GM04503 (cell line): ENCODE data around the gene PNPLA7.
"Not testable (repeated sequence)": the region's sequence is repeated elsewhere in the genome, so short reads cannot be mapped to it uniquely, and the experiment has no call there.

Source experiments
- DNase-seq: peaks from one replicate; pipeline ENCODE4 v3.0.0-alpha.2; 2012; ENCODE audit warnings: low read depth

PNPLA7 gene

DNA sequence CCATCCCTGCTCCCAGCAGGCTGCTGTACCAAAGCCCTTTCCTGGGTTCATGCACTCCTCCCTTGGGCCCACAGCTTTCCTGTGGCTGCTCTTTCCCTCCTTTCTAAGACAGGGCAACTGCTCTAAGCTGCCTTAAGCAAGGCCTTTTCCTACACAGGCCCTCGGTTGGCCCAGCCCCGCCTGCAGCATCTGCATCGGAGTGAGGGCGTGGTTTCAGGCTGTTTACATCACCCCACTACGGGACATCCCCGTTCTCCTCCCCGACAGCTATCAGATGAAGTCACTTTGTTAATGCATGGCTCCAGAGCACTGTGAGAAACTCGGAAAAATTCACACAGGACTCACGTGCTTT lies 25.1 kb upstream of the PNPLA7 start:
- DNase-seq: no peak

GRCh38 chr9:137574192-137574591 lies 24.0 kb upstream of the PNPLA7 start:
- no peak for DNase-seq

- DNase-seq: no peak
These were observed 20.4 kb upstream of the PNPLA7 start for GRCh38 chr9:137570566-137570965.

DNA sequence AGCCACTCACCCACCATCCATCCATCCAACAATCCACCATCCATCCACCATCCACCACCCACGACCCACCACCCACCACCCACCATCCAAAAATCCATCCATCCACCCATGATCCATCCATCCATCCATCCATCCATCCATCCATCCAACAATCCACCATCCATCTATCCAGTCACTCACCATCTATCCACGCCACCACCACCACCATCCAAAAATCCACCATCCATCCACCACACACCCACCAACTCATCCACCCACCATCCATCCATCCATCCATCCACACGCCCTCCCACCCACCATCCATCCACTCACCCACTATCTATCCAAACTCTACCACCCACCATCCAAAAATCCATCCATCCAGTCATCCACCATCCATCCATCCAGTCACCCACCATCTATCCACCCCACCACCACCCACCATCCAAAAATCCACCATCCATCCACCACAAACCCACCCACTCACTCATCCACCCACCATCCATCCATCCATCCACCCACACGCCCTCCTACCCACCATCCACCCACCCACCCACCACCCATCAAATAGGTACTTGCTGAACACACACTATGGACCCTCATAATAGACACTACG lies 19.5 kb upstream of the PNPLA7 start:
- no peak for DNase-seq

DNA sequence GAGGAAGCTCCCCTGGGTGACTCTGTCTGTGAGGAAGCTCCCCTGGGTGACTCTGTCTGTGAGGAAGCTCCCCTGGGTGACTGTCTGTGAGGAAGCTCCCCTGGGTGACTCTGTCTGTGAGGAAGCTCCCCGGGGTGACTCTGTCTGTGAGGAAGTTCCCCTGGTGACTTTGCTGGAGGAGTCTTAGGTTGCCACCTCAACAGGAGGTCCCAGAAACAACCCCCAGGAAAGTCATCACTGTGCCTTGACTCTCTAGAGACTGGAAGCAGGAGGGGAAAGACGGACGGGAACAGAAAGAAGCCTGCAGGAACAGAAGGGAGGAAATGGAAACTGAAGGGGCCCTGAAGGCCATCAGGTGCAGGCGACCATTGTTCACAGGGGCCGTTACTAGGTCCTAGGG lies 18.2 kb upstream of the PNPLA7 start:
- DNase-seq: not testable (repeated sequence)

DNA sequence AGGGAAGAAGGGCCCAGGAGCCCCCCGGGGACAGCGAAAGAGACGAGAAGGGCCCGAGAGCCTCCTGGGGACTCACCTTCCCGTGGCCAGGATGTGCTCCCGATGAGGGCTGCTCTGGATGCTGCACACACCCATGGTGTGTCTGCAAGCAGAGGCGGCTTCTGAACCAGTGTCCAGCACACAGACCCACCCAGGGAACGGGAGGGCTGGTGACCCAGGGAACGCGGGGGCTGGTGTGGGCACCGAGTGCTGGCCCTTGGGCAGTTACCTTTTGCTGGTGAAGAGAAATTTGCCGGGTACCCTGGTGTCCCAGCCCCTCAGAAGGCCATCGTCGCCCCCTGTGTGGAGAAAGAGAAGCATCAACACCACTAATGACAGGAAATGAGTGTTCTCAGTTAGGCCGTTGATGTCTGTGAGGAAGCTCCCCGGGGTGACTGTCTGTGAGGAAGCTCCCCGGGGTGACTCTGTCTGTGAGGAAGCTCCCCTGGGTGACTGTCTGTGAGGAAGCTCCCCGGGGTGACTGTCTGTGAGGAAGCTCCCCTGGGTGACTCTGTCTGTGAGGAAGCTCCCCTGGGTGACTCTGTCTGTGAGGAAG lies 14.7 kb upstream of the PNPLA7 start:
- no peak for DNase-seq

- no peak for DNase-seq
These were observed 13.9 kb upstream of the PNPLA7 start for GRCh38 chr9:137564134-137564533.

DNA sequence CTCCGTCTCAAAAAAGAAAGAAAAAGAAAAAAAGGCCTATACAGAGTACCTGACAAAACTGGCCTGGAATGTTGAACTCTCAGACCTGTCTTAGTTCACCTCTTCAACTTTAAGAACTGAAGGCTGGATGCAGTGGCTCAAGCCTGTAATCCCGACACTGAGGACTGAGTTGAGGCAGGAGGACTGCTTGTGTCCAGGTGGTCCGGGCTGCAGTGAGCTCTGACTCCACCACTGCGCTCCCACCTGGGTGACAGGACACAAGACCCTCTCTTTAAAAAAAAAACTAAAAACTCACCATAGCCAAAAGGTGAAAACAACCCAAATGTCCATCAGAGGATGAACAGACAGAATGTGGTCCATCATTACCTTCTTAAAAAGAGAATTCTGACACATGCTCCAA lies 7.9 kb upstream of the PNPLA7 start:
- DNase-seq: no peak

GRCh38 chr9:137556069-137556838 lies 6.1 kb upstream of the PNPLA7 start:
- DNase-seq: no peak

GRCh38 chr9:137555179-137555578 lies 5.0 kb upstream of the PNPLA7 start:
- no peak for DNase-seq

GRCh38 chr9:137554349-137554748 lies 4.1 kb upstream of the PNPLA7 start:
- no peak for DNase-seq

- not testable (repeated sequence) for DNase-seq
These were observed 3.5 kb upstream of the PNPLA7 start for GRCh38 chr9:137553654-137554053.

DNA sequence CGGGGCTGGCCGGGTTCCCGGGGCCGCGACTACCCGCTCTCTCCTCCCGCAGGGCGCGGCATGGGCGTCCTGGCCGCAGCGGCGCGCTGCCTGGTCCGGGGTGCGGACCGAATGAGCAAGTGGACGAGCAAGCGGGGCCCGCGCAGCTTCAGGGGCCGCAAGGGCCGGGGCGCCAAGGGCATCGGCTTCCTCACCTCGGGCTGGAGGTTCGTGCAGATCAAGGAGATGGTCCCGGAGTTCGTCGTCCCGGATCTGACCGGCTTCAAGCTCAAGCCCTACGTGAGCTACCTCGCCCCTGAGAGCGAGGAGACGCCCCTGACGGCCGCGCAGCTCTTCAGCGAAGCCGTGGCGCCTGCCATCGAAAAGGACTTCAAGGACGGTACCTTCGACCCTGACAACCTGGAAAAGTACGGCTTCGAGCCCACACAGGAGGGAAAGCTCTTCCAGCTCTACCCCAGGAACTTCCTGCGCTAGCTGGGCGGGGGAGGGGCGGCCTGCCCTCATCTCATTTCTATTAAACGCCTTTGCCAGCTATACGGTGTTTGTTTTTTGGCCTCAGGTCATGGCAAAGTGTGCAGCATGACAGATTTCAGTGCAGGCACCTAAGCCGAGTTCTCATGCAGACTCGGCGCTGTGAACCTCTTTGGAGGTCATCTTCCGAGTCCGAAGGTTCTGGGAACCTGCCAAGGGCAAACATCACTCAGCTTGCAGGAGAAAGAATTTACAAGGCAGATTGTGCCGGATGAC lies 2.0 kb upstream of the PNPLA7 start:
- DNase-seq: no peak

GRCh38 chr9:137551264-137552021 lies 1.2 kb upstream of the PNPLA7 start, which contains the start of gene MRPL41:
Gene MRPL41 (plus strand): TSS chr9:137551879. CDS start chr9:137552082, 203 bp downstream.
- DNase-seq: peak; percentile 31

GRCh38 chr9:137550958-137551263 lies 709 bp upstream of the PNPLA7 start:
- DNase-seq: not testable (repeated sequence)

DNA sequence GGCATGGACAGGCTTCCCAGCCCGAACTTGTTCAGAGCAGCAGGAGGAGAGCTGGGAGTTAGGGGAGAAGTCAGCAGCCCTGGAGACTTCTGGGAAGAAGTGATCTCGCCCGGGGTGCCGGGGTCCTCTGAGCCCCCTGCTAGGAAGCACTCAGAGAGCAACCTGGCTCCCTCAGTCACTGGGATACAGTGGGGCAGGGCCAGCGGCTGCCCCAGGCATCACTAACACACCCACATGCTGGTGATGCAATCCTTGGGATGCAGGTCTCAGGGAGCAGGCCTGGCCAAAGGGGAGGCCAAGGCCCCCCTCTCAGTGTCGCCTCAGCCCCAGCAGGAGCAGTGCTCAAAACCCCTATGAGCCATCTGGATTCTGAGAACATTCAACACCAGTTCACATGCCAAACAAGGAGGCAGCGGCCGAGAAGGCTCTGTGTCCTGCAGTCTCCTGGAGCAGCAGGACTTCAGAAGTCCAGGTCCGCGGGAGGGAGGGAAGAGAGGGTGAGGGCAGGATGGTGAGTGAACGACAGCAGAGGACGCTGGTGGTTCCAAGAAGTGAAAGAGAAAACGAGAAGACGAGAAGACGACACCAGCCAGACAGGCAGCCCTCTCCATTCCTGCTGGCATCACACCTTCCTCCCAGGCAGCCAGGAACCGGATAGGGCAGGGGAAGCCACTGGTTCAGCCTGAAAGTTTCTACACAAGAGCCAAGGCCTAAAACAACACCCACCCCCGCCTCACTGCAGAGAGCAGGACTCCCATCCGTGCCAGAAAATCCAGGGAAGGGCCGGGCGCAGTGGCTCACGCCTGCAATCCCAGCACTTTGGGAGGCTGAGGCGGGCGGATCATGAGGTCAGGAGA lies 2.3 kb downstream of the PNPLA7 start:
- no peak for DNase-seq

- DNase-seq: peak; percentile 11
These were observed 5.1 kb downstream of the PNPLA7 start for GRCh38 chr9:137545123-137545522.

DNA sequence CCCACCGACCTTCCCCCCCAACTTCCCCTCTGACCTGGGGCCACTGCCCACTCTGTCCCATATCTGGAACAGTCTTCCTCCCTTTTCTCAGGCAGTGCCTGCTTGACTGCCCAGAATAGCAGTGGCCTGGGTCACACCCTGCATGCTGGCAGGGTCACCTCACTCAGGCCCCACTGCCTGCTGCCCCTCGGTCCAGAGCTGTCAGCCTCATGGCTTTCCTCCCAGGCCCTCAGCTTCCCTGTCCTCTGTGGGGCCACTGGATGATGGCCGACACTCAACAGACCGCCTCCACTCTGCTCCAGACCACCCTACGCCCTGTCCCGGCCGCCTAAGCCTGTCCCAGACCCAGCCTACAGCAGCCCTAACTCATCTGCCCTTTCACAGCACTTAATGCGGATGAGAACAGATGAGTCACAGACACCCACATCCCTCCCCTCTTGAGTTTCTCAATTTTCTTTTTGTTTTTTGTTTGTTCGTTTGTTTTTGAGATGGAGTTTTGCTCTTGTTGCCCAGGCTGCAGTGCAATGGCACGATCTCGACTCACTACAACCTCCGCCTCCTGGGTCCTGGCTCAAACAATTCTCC lies 5.9 kb downstream of the PNPLA7 start:
- no peak for DNase-seq

- DNase-seq: no peak
These were observed 6.8 kb downstream of the PNPLA7 start for GRCh38 chr9:137543237-137543963.

- DNase-seq: no peak
These were observed 7.7 kb downstream of the PNPLA7 start for GRCh38 chr9:137542486-137542885.
